ENCODE measurements around the gene EXOC6B. TPM values are rescaled to one million over a fixed set of nuclear protein-coding genes. Genes with fewer than 3 reads are reported as not detected.
"Not testable (repeated sequence)": the region's sequence is repeated elsewhere in the genome, so short reads cannot be mapped to it uniquely, and the experiment has no call there.

Gene EXOC6B
- total RNA-seq, 1 donor from 2014 or later, result 49.9 TPM

DNA sequence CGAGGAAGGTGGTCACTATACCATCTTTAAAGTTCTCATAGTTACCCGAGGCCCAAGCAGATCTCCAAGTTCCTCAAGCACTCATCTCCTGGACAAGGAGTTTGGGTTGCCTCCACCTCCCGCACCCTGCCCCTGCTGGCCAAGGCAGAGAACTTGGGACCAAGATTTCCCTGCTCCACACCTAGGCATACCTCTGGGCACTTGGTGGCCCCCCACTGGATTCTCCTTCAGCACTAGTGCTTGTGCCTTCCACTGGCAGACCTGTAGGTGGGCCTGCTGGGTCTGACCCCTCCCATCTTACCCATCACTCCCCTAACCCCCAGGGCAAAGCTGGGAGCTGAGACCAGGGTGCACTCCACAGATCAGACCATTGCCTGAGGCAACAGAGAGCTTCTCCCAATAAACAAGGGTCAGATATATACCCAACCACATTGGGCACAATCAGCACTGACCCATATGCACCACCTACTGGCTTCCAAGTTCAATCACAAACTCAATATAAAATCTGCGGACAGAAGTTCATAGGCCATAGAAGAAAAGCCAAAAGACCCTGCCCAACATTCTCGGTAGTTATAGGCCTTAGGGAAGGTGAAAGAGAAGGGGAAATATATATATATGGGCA is 244.2 kb downstream of the EXOC6B start:
- ATAC-seq (no peak), DNase-seq (ENCODE audit: low spot score) (no peak)
- intact Hi-C loops (cut with DNase I), result no loop called here

DNA sequence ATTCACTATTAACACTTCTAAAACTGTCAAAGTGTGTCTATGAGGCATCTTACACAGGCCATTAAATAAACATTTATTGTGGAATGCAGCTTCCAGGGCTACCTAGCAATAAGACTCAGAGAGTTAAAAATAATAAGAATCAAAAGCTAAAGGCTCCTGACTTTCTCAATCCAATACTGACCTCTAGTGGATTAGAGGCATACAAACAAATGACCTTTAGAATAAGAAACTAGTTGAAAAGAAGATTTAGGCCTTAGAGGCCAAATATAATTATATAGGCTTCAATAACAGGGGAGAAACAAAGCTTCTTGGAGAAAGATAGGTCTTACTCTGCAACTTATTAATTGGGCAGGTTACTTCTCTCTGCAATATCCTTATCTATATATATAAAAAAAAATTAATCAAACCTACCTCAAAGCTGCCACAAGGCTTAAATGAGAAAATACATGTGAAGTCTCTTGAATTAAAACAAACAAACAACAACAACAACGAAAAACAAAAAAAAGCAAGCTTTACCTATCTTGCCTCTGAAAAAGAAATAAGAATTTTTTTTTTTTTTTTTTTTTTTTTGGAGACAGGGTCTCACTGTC is 246.1 kb downstream of the EXOC6B start:
- intact Hi-C loops (cut with DNase I), result no loop called here
- ATAC-seq, result peak; percentile 55
- no peak for DNase-seq (ENCODE audit: low spot score)

DNA sequence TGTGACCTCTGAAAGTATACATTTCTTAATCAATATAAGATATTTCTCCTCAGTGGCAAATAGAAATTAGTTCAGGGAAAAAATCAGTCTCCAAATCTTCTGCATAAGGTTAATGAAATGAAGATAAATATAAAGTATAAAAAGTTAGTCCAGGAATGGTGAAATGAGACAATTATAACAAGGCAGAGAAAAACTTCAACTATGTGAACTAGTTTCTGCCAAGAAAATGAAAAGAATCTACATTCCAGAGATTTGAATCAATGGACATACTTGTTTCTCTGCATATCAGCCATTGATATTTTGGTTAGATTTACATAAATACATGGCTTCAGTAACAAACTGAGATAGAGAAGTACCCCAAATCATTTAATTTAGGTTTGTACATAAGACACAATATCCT is 249.0 kb downstream of the EXOC6B start:
- intact Hi-C loops (cut with DNase I), result no loop called here
- DNase-seq (ENCODE audit: low spot score) (no peak), ATAC-seq (no peak)

DNA sequence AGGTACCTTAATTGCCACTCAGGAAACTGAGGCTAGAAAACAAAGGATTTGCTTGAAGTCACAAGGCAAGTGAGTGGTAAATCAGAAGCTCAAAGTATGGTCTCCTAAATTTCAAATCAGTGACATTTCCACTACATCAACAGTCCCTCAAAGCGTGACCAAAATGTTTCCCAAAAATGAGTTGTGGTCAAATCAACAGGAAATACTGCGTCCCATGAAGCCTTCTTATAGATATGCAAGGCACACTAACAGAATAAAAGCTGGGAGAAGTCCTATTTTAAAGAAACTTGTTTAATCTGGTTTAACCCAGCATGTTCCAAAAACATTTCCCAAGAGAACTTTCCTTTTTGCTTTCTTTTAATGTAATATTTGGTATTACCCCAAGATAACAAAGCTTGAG is 249.4 kb downstream of the EXOC6B start:
- intact Hi-C loops (cut with DNase I), result no loop called here
- ATAC-seq (no peak), DNase-seq (ENCODE audit: low spot score) (no peak)

DNA sequence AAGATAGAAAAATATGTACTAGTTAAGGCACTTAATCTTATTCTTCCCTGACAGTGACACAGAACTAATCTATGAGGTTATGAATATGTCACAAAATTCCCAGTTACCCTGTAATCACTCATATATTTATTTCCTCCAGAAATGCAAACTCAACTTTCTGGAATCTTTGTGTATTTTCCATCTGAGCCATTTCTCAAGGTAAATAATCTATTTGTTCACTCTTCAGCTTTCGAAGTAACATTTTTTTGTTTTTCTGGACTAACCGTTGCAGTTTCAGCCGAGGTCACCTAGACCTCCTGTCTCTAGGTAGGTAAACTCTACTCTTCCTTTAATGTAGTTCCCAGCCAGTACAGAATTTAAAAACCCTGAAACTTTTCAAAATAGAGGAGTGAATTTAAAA is 250.9 kb downstream of the EXOC6B start:
- intact Hi-C loops (cut with DNase I), result no loop called here
- DNase-seq (ENCODE audit: low spot score), result no peak
- ATAC-seq, result no peak

DNA sequence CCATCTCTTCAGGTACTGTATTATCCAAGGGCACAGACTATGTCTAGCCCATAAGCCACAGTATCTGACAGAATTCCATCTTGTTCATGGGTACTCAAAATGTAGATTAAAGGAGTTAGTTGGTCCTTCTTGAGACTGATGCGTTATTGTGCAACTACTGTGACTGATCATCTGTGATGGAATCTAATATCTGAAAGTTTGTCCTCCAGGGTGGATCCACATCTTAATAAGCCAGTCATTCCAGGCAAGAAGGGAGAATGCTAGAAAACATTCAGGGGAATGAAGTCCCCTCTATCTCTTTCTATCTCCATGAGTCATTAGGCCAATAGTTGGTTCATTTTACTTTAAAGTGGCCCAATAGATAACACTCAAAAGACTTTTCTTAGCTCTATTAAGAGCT is 252.6 kb downstream of the EXOC6B start:
- intact Hi-C loops (cut with DNase I), result no loop called here
- ATAC-seq (no peak), DNase-seq (ENCODE audit: low spot score) (no peak)

DNA sequence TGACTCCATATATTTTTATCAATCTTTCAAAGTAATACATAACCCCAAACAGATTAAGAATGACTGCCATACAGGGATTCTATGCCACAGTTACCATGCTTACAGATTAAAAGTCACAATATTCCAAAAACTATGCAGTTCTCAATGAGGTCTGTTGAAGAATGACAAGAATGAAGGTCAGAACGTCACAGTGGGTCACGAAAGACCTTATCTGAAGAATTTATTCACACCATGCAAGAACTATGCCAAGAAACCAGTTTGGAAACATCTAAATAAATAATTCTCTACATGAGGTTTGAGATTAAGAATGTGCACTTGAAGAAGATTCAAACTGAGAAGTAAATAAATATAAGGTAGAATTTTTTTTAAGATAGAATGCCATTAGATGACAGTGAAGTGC is 253.3 kb downstream of the EXOC6B start:
- ATAC-seq (no peak), DNase-seq (ENCODE audit: low spot score) (no peak)
- intact Hi-C loops (cut with DNase I), result no loop called here

DNA sequence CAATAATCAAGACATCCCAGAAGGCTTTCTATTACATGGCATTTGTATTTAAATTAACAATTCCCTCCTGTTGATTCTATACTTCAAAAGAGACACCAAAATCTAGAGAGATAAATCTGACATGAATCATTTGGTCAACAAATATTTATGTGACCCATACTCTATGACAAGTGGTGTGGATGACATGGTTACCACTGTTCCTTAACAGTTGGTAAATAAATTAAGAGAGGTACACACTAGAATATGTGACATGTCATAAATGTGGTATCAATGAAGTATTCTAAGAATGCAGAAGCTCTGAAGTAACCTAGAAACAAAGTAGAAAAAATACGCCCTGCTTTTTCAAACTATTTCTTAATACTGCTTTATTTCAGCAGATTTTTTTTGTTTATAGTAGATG is 255.4 kb downstream of the EXOC6B start:
- intact Hi-C loops (cut with DNase I), result no loop called here
- no peak for DNase-seq (ENCODE audit: low spot score)
- no peak for ATAC-seq

DNA sequence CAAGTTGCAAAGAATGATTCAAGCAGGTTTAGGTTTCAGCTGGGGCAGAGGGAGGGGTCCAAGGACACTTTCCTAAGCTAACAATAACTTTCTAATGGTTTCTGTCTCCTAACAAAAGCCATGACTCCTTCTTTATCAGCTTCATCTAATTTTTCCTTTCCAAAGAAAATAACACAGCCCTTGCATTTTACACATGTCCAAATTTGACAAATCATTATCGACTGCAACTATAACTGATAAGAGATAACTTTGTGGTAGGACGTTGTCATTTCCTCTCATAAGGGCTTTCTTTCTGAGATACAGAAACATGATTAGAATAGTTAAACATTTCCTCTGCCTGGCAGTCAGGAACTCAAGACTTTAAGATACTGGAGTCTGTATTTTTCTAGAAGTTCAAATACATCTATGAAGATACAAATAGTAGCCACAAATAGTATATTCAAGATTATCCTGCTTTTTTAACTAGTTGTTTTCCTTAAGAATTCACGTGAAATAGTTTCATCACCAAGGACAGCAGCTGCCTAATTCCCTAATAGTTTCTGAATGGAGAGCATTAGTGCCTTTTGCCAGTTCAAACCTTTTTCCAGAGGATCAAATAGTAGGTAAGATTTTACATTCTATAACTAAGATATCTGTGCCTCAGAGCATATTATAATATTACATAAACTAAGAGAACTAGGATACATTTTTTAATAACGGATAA is 263.2 kb downstream of the EXOC6B start:
- intact Hi-C loops (cut with DNase I), result no loop called here
- no peak for ATAC-seq
- DNase-seq (ENCODE audit: low spot score), result no peak

DNA sequence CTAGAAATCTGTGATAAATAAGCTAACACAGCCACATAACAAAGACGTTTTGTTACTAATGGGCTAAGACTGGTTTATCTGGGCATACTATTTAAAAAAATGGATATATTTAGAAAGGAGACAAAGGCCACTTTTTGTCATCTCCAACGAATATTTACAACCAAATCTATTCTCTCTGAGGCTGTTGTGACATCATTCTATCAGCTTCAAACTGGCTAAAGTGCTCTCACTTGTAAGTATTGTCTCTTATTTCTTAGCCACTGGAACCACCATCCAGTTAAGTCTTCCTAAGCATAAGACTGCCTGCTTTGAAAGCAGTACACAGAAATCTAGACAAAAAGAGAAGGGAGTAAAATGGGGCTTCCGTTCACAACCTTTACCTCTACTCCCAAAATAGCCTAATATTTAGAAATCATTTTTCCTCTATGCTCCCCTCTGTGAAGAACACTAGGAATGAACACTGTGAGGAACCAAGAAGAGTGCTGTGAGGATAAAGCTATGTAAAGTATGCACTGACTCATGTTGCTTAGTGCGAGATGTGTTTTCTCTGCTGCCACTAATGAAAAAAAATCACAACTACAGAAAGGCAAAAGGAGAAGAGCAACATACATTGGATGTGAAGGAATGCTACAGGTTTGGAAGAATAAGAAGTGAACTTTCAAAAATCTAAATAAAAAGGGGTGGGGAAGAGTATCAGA is 264.1 kb downstream of the EXOC6B start:
- no peak for DNase-seq (ENCODE audit: low spot score)
- intact Hi-C loops (cut with DNase I), result no loop called here
- peak; percentile 68 for ATAC-seq

DNA sequence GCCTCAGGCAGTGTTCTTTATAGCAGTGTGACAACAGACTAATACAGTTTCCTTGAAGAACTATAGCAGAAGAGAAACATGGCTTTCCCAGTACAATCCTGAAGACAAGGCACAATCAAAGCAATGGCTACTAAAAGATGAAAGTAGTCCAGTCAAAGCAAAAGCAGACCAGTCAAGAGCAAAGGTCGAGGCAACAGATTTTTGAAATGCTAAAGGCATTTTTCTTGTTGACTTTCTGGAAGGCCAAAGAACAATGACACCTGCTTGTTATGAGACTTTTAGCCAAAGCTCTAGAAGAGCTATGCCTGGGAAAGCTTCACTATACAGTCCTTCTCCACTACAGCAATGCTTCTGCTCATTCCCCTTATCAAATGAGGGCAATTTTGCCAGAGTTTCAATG is 269.9 kb downstream of the EXOC6B start:
- intact Hi-C loops (cut with DNase I), result no loop called here
- ATAC-seq (no peak), DNase-seq (ENCODE audit: low spot score) (no peak)

DNA sequence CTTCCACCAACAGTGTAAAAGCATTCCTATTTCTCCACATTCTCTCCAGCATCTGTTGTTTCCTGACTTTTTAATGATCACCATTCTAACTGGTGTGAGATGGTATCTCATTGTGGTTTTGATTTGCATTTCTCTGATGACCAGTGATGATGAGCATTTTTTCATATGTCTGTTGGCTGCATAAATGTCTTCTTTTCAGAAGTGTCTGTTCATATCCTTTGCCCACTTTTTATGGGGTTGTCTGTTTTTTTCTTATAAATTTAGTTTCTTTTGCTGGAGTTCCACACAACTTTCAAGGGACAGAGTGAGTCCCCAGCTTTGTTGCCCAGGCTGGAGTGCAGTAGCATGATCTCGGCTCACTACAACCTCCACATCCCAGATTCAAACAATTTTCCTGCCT is 270.5 kb downstream of the EXOC6B start:
- intact Hi-C loops (cut with DNase I); DNase-seq (ENCODE audit: low spot score); ATAC-seq: not testable (repeated sequence)

DNA sequence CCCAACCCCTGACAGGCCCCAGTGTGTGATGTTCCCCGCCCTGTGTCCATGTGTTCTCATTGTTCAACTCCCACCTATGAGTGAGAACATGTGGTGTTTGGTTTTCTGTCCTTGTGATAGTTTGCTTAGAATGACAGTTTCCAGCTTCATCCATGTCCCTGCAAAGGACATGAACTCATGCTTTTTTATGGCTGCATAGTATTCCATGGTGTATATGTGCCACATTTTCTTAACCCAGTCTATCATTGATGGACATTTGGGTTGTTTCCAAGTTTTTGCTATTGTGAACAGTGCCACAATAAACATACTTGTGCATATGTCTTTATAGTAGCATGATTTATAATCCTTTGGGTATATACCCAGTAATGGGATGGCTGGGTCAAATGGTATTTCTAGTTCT is 270.9 kb downstream of the EXOC6B start:
- intact Hi-C loops (cut with DNase I); ATAC-seq; DNase-seq (ENCODE audit: low spot score): not testable (repeated sequence)

DNA sequence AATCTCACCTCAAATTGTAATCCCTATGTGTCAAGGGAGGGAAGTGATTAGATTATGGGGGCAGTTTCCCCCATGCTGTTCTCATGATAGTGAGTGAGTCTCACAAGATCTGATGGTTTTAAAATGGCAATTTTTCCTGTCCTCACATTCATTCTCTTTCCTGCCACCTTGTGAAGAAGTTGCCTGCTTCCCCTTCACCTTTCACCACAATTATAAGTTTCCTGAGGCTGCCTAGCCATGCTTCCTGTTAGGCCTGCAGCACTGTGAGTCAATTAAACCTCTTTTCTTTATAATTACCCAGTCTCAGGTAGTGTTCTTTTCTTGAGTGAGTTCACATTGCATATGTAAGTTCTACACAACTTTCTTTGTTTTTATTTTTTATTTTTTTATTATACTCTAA is 271.5 kb downstream of the EXOC6B start:
- ATAC-seq (no peak), DNase-seq (ENCODE audit: low spot score) (no peak)
- intact Hi-C loops (cut with DNase I), result no loop called here

DNA sequence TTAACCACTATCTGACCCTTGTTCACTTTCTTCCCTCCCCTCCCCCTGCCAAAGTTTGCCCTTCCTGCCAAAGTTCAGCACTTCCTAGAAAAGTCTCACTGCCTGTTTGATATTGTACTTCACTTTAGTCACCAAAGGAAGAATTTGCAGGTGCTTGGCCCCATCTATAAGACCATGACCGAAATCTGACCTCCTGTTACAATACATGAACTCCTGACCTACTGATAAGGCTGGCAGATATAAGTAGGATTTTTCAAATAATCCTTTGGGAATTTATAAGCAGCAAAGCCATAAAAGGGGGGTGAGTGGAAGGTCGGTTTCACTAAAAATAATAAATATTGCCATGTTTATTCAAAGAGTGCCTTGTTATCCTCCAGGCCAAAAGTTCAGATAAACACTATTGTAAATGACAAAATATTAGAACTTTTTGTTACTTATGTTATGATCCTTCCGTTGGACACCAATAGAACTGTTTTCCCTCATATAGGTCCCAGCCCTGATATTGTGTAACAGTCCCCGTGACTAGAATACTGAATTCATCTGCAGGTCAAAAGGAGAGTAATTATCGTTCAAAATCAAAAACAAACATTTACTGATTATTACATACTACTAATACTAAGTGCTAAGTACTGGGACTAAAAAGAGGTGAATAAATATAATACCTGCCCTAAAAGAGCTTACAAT is 277.6 kb downstream of the EXOC6B start:
- intact Hi-C loops (cut with DNase I), result no loop called here
- no peak for DNase-seq (ENCODE audit: low spot score)
- no peak for ATAC-seq

DNA sequence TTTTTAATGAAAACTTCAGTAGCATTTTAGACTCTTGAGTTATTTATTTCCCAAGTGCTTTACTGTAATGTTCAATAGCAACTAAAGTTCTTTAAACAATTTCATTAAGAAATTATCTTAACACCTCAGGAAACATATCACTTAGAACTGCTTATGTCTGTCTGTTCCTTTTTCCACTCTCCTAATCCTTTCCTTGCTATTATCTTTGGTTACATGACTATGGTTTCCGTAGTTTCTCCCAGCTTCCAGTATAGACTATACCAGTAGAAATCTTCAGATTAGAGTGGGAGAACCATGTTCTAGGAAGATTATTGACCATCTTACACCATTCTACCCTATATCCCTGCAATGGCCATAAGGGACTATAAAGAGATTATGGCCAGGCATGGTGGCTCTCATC is 280.0 kb downstream of the EXOC6B start:
- ATAC-seq (no peak), DNase-seq (ENCODE audit: low spot score) (no peak)
- intact Hi-C loops (cut with DNase I), result no loop called here

DNA sequence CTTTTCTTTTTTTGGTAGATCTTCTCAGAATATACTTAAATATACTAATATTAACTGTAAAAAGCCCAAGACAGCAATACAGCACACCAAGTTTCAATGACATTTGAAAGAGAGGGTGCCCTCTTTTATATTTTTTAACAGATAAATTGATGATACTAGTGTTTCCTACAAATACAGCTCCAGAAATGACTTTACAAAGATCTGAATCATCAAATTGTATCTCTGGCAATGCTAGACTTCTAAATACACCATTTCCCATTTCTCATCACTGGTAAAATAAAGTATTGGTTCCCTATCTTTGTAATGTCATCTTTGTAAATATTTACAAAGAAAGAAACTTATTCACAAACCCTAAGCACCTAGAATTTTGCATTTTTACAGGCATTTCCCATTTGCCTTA is 281.3 kb downstream of the EXOC6B start:
- DNase-seq (ENCODE audit: low spot score) (no peak), ATAC-seq (no peak)
- intact Hi-C loops (cut with DNase I), result no loop called here

DNA sequence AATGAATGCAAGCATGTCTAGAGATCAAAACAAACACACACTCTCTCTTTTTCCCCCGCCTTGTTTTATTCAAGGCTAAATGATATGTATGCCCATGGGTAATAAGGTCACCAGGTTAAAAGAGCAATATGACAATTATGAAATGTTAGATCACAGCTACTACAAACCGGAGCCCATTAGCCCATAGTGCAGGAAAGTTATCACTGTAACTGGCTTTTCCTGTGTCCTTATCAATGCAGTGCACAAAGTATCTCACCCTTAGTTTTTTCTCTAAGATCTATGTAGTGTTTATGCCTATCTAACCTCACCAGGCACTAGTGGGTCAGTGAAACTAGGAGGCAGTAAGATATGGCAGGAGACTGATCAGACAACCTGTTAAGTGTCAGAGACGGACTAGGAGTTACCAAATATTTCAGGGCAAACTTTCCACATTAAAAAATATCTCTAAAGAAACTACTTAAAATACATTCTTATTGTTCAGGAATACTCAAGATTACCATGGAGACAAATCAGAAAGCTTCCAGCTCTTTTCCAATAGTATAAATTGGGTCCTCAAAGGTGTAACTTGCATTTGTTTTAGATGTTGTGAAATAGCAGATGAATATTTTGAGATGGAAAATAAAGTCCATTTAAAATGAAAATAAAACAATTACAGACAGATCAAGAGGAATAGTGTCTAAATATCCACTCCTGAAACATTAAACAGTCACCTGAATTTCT is 282.2 kb downstream of the EXOC6B start:
- no peak for ATAC-seq
- intact Hi-C loops (cut with DNase I), result no loop called here
- DNase-seq (ENCODE audit: low spot score), result no peak

DNA sequence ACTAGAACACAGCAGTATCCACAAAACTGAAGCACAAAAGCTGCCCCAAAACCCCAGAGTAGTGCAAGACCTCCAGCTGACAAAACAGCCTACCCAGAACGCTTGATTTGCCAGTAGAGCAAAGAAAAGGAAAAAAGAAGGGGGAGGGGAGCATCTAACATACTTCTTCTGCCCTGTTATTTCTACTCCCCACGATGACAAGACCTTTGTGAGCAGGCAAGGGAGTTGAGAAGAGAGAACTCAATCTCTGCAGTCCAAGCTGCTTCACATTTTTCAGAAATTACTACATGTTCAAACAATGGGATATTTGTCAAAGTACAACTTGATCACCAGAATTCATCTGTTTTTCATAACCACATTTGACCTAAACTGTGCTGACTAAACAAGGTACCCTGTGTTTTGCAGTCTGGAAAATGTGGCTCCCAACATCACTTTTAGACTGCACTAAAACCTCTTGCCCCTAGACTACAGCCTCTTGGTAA is 286.7 kb downstream of the EXOC6B start:
- ATAC-seq, result peak; percentile 97
- intact Hi-C loops (cut with DNase I), result no loop called here
- no peak for DNase-seq (ENCODE audit: low spot score)
